Endothelial cell of umbilical vein (primary cell): ENCODE data around the gene TLR6. TPM values are rescaled to one million over a fixed set of nuclear protein-coding genes. Genes with fewer than 3 reads are reported as not detected.

Experiments
- BruUV-seq: library from RNA; stranded (reverse); fragments of 400-500 nt; replicated peaks from 2 replicates; lab custom pipeline; 2021; lab: Mats Ljungman, UMichigan
- CTCF ChIA-PET: fragments of 300-600, 350-600 bp; sonication (Branson Sonifier 250); formaldehyde crosslinking; loops from one replicate; lab custom pipeline; 2021; ENCODE audit warnings: antibody characterized with exemption, inconsistent platforms; lab: Charles Lee
- POLR2A ChIA-PET: fragments of 300-600, 350-600 bp; sonication (Branson Sonifier 250); formaldehyde crosslinking; loops from one replicate; lab custom pipeline; 2021; ENCODE audit warnings: antibody characterized with exemption, inconsistent platforms; lab: Charles Lee
- DNase-seq: peaks from one replicate; pipeline ENCODE4 v3.0.0-alpha.2; 2011; ENCODE audit warnings: low read depth, low spot score
- FAIRE-seq: peaks from 2 replicates; lab custom pipeline; 2011; peaks lifted over from hg19 to GRCh38; lab: Jason Lieb, UNC
- H2AFZ ChIP-seq: 2 replicates; pipeline ENCODE4 v1.6.0; 2012; ENCODE audit warnings: low read depth, low read length, control low read depth, inconsistent platforms
- H3K27ac ChIP-seq: 2 replicates; pipeline ENCODE4 v1.5.1; 2011; ENCODE audit warnings: low read depth, mild to moderate bottlenecking, control low read depth, low read length, moderate library complexity; ENCODE audit not compliant: insufficient read depth
- H3K27me3 ChIP-seq, 2 experiments: 2 replicates each; pipeline versions ENCODE4 v1.6.0 to v1.6.1; 2011; ENCODE audit warnings: low read length in 2 of 2, mixed read lengths in 1 of 2; ENCODE audit not compliant: control insufficient read depth in 2 of 2, insufficient read depth in 2 of 2
- H3K36me3 ChIP-seq, 2 experiments: 2 replicates in 1 of 2; 3 replicates in 1 of 2; pipeline ENCODE4 v1.5.1; 2011; ENCODE audit warnings: low read length in 2 of 2, mild to moderate bottlenecking in 1 of 2, moderate library complexity in 1 of 2; ENCODE audit not compliant: control insufficient read depth in 2 of 2, insufficient read depth in 2 of 2; ENCODE audit errors: extremely low read depth in 1 of 2
- H3K4me1 ChIP-seq: 3 replicates; pipeline ENCODE4 v1.5.1; 2011; ENCODE audit warnings: mild to moderate bottlenecking, low read length; ENCODE audit not compliant: control insufficient read depth, insufficient read depth; ENCODE audit errors: extremely low read depth
- H3K4me2 ChIP-seq: 2 replicates; pipeline ENCODE4 v1.6.1; 2011; ENCODE audit warnings: low read length, control low read depth, mixed read lengths; ENCODE audit not compliant: insufficient read depth
- H3K4me3 ChIP-seq, 3 experiments: fragments of 200-600 bp in 1 of 3; sonication (generic), shearing (Covaris generic) in 1 of 3; replicated peaks in 1 of 3; 2 replicates each; pipeline ENCODE4 v1.5.1; 2011 to 2016; ENCODE audit warnings: control low read depth in 3 of 3, low read length in 3 of 3, mild to moderate bottlenecking in 2 of 3, inconsistent platforms in 1 of 3, low read depth in 1 of 3, moderate library complexity in 1 of 3; ENCODE audit not compliant: insufficient read depth in 1 of 3
- H3K79me2 ChIP-seq: 2 replicates; pipeline ENCODE4 v1.6.0; 2012; ENCODE audit warnings: low read length, inconsistent platforms; ENCODE audit not compliant: control insufficient read depth, insufficient read depth
- H3K9ac ChIP-seq: replicated peaks from 2 replicates; pipeline ENCODE3; 2011; ENCODE audit warnings: low read length, control low read depth; ENCODE audit not compliant: insufficient read depth; ENCODE audit errors: extremely low read depth
- H3K9me1 ChIP-seq: replicated peaks from 3 replicates; pipeline ENCODE4 v1.6.0; 2011; ENCODE audit warnings: mild to moderate bottlenecking, low read length; ENCODE audit not compliant: control insufficient read depth, insufficient read depth; ENCODE audit errors: extremely low read depth
- H3K9me3 ChIP-seq: replicated peaks from 2 replicates; pipeline ENCODE4 v1.5.1; 2012; ENCODE audit warnings: low read length, inconsistent platforms; ENCODE audit not compliant: control insufficient read depth, insufficient read depth
- H4K20me1 ChIP-seq: replicated peaks from 2 replicates; pipeline ENCODE3; 2011; ENCODE audit warnings: mild to moderate bottlenecking, low read length; ENCODE audit not compliant: control insufficient read depth, insufficient read depth; ENCODE audit errors: extremely low read depth
- EZH2 ChIP-seq: IDR thresholded peaks from 2 replicates; pipeline ENCODE4 v1.6.1; 2012; ENCODE audit warnings: borderline replicate concordance, low read depth, mild to moderate bottlenecking, moderate library complexity, low read length, inconsistent platforms; ENCODE audit not compliant: severe bottlenecking
- FOS ChIP-seq: IDR thresholded peaks from 2 replicates; pipeline ENCODE4 v1.6.1; 2011; ENCODE audit warnings: mild to moderate bottlenecking, low read length, moderate library complexity, borderline replicate concordance; ENCODE audit not compliant: insufficient read depth
- GATA2 ChIP-seq: IDR thresholded peaks from 2 replicates; pipeline ENCODE4 v1.7.0; 2011; ENCODE audit warnings: low read depth, mild to moderate bottlenecking, moderate library complexity, mixed read lengths, low read length; ENCODE audit not compliant: insufficient read length, insufficient read depth
- JUN ChIP-seq: IDR thresholded peaks from 2 replicates; pipeline ENCODE4 v1.6.1; 2011; ENCODE audit warnings: borderline replicate concordance, low read depth; ENCODE audit not compliant: insufficient read length, insufficient read depth
- MYC ChIP-seq: IDR thresholded peaks from one replicate; pipeline ENCODE4 v1.6.1; 2011; ENCODE audit warnings: mild to moderate bottlenecking, low read depth, low read length
- POLR2A ChIP-seq: IDR thresholded peaks from 2 replicates; pipeline ENCODE4 v1.6.1; 2012; ENCODE audit warnings: low read depth, mild to moderate bottlenecking, control low read depth, low read length
- POLR2AphosphoS5 ChIP-seq: IDR thresholded peaks from 2 replicates; pipeline ENCODE4 v1.6.1; 2012; ENCODE audit warnings: low read depth, mild to moderate bottlenecking, control low read depth, low read length, moderate library complexity; ENCODE audit not compliant: insufficient read depth
- dilution Hi-C: fragments of 300-500 bp; cut with MboI; formaldehyde crosslinking; loops from one replicate; pipeline ENCODE4 v1.15.0; 2019; ENCODE audit warnings: low sequenced_read_pairs; ENCODE audit not compliant: extremely low pct_ligation_motif_present
- intact Hi-C: fragments of 100-400 bp; cut with micrococcal nuclease; formaldehyde crosslinking; loops from one replicate; pipeline ENCODE4 v1.10.0; 2022
- polyA plus RNA-seq, 4 experiments: library from polyadenylated mRNA; depleted of rRNA in 3 of 4; stranded (reverse) in 3 of 4; unstranded in 1 of 4; fragments of >200 nt; gene quantifications; 2 replicates each; pipeline versions ENCODE4 v1.2.1 to v1.2.3, GENCODE V29; 2011 to 2012; ENCODE audit warnings: missing spikeins in 1 of 4
- total RNA-seq: library from RNA; stranded (reverse); gene quantifications from 2 replicates; pipeline ENCODE4 v1.2.3, GENCODE V29; 2021
- TF ChIP-seq, protein P1 (sequence below): IDR thresholded peaks from 2 replicates; pipeline ENCODE4 v1.6.1; 2011; ENCODE audit not compliant: insufficient read depth, insufficient read length
- TF ChIP-seq, protein P2 (sequence below), 2 donors: IDR thresholded peaks; 1 replicate in 1 of 2; 2 replicates in 1 of 2; pipeline ENCODE4 v1.5.1; 2011; ENCODE audit warnings: low read length in 2 of 2, mild to moderate bottlenecking in 2 of 2, moderate library complexity in 2 of 2, control low read depth in 1 of 2, inconsistent platforms in 1 of 2, low read depth in 1 of 2; ENCODE audit not compliant: insufficient read depth in 1 of 2; ENCODE audit errors: extremely low read depth in 1 of 2

Gene TLR6
- total and polyA plus RNA-seq, 2 donors (not counting 3 experiments of a cell fraction or from before 2014, with no cell fraction given), result 0.19 to 1.7 TPM

DNA sequence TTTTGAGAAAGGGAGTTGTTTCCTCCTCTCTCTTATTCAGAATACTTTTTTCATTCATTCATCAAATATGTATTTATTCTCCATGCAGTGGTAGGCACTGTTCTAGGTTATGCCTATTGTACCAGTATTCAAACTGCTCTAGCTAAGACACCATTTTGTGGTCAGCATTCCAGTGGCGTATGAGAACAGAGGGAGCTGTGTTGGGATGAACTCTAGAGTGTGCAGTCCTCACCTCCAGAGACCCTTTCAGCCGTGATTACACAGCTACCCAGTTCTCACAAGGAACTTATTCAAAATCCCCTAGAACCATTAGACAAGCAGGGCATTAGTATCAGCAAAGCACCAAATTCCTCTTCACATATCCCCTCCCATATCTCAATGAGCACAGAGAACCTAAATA is 56.3 kb downstream of the TLR6 start:
- dilution Hi-C loops, result no loop called here

More for the DNA sequence above, 56.3 kb downstream of the TLR6 start:
- TF ChIP-seq MYC (no peak), POLR2AphosphoS5 (no peak), GATA2 (no peak), FOS (no peak), JUN (no peak), EZH2 (no peak), POLR2A (no peak)
- TF ChIP-seq, protein P1, sequence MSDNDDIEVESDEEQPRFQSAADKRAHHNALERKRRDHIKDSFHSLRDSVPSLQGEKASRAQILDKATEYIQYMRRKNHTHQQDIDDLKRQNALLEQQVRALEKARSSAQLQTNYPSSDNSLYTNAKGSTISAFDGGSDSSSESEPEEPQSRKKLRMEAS, result no peak
- TF ChIP-seq, protein P2, sequence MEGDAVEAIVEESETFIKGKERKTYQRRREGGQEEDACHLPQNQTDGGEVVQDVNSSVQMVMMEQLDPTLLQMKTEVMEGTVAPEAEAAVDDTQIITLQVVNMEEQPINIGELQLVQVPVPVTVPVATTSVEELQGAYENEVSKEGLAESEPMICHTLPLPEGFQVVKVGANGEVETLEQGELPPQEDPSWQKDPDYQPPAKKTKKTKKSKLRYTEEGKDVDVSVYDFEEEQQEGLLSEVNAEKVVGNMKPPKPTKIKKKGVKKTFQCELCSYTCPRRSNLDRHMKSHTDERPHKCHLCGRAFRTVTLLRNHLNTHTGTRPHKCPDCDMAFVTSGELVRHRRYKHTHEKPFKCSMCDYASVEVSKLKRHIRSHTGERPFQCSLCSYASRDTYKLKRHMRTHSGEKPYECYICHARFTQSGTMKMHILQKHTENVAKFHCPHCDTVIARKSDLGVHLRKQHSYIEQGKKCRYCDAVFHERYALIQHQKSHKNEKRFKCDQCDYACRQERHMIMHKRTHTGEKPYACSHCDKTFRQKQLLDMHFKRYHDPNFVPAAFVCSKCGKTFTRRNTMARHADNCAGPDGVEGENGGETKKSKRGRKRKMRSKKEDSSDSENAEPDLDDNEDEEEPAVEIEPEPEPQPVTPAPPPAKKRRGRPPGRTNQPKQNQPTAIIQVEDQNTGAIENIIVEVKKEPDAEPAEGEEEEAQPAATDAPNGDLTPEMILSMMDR (IDR thresholded peaks at IDR 0.05; ENCODE audit: extremely low read depth in 1 of 2, insufficient read depth in 1 of 2, low read depth in 1 of 2, low read length in 2 of 2), result no peak
- Histone ChIP-seq H3K4me2 (no peak overlapping the region), H3K79me2 (no peaks in the 10 kb centered on the region), H3K9ac (no peak overlapping the region), H3K9me1 (no peaks in the 10 kb centered on the region), H3K27me3 (no peaks in the 10 kb centered on the region), H2AFZ (no peak overlapping the region), H3K27ac (no peak overlapping the region), H3K4me3 (no peak overlapping the region), H3K36me3 (no peaks in the 10 kb centered on the region), H3K9me3 (no peaks in the 10 kb centered on the region), H4K20me1 (no peaks in the 10 kb centered on the region), H3K4me1 (peaks cover 11% of the 10 kb centered on the region)
- BruUV-seq, result no TSS peak
- POLR2A ChIA-PET, result no interaction called here
- no peak for FAIRE-seq
- no peak for DNase-seq
- CTCF ChIA-PET, result interaction anchor here (1.0 to 2.0 kb wide), 5 partner anchors 9 to 60 kb away, joined by 3 to 10 read pairs (median 3); partner anchors contain the start of gene TLR10
- intact Hi-C loops, result no loop called here
